ENCODE data around the gene ATG2A.

Gene ATG2A

DNA sequence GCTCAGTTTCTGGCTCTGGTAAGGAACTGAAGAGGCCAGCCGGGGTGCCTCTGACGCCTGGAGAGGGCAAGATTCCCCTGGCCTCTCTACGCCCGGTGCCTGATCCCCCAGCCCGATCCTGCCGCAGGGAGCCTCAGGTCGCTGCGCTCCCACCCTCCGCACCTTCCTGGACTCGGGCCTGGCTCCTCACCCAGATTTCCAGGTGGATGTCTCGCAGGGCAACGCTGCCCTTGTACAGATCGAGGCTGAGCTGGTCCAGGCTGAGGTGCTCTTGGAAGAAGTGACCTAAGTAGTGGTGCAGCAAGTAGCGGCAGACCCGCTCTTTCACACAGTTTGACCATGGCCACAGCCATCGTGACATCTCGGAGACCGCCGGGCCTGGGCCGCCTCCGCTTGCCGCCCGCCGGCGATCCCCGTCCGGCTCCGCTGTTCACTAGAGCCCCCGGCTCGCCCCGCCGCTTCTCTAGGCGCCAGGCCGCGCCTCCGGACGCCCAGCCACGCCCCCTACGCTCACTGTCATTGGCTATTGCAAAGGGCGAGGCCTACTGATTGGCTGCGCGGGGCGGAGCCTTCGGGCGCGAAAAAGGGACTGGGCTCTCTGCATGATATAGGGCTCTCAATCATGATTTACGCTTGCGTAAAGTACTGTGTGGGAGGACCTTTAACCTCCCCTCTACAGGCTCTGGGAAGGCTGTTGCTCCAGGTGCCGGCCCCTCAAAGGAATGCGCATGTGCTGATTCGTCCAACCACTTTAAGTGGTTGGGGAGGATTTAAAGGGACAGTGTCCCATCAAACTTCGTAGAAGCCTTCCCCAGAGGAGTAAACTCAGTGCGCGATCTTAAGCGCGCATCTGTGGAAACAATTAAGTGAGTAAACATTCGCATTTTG, at the start of gene ATG2A:
Gene ATG2A, minus strand, starts transcription at position 435 of the 888 bp plus-strand sequence. Its CDS starts 74 bp downstream, at position 361.
- peak; percentile 98 for DNase-seq (ENCODE audit: low read depth)

DNA sequence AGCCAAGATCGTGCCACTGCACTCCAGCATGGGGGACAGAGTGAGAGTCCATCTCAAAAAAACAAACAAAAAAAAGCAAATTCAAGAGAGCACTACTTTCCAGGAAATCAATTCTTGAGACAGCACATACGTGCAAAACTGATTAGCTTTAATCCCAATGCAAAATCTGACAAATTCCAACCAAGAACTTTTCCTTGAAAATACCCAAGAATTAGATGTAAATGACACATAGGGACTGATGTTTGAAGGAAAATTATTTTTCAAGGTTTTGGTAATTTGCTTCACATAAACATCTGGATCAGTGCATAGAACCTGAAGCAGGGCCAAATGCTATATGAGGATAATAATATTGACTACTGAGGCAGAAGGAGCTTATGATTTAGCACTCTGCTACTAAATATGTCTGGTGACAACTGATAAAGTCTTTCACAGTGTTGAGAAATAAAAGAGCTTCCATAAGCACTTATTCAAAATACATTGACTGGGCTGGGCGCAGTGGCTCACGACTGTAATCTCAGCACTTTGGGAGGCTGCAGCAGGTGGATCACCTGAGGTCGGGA, 46.1 kb upstream of the ATG2A start:
- no peak for DNase-seq (ENCODE audit: low read depth)

DNA sequence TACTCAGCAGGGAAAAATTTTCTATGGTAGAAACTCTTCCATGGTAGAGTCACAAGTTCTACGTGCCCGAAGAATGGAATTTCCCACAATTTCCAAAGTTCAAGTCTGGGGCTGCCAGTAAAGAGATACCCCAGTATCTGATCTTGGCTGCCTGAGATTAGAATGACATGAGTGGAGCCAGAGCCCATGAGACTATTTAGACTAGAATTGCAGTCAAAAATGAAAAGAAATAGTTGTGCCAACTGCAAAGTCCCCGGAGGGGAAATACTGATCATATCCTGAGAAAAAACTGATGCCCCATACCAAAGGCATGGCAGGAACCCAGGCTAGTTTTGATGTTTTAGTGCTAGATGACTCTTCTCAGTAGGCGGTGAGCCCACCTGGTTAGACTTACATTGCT, 43.7 kb upstream of the ATG2A start:
- DNase-seq (ENCODE audit: low read depth), result no peak

DNA sequence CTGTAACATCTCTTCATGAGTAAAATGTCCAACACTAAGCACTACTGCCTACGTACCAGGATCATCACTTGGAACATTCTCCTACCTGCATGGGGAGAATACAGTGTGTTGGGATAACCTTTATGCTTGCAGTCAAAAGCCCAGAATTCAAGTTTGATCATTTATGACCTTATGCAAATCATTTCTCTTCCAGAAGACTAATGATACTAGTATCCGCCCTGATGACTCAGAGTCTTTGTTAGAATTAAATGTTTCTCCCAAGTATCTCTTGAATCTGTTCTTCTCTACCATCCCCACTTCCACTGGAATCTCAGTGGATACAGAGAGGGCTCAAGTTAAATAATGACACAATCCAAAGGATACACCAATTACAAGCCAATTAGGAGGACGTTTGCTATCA, 42.5 kb upstream of the ATG2A start:
- no peak for DNase-seq (ENCODE audit: low read depth)

DNA sequence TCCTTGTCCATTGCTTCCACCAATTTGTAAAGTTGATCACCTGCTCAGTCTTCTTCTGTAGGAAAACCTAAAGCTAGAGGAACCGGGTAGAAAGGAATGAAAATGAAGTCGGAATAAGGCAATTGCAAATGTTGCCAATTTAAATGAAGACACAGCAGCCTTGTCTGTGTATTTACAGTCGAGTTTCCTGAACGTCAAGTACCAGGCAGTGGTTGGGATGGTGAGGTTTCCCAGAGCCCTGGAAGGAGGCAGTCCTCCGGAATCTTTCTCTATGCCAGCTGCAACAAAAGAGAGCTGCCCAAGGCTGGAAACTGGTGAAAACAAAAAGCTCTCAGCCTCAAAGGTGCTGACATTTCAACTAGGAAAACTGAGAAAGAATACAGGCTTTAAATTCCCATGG, 37.2 kb upstream of the ATG2A start:
- no peak for DNase-seq (ENCODE audit: low read depth)

DNA sequence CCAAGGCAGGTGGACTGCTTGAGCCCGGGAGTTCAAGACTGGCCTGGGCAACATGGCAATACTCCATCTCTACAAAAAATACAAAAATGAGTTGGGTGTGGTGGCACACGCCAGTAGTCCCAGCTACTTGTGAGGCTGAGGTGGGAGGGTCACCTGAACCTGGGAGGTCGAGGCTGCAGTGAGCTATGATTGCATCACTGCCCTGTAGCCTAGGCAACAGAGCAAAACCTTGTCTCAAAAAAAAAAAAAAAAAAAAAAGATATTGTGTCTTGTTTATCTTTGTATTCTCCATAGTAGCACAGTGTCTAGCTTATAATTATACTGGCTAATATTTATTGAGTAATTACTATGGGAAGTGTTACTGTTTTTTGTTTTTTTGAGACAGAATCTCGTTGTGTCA, 34.5 kb upstream of the ATG2A start:
- DNase-seq (ENCODE audit: low read depth), result no peak

DNA sequence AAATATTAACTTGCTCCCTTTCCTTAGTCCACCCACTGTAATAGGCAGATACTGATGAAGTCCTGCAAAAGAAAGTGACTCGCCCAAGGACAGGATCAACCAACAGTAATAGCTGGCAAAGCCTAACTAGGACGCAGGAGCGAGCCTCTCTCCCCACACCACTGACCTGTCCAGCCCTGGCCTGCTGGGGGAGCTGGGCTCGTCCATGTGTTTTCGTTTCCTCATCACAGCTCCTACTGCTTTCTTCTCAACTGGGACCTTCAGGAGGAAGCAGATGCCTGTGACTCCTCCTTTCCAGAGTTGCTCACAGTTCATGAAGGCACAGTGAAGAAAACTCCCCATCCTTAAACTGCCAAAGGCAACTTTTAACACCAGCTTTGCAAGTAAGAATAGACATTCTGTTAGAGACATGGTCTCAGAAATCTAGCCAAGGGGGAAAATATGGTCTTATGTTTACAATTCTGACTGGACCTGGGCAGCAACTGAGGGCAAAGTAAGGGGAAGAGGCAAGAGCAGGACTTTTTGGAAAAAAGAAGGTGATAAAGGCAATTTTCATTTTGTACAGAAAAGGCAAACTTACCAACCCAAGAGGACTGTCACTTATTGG, 30.3 kb upstream of the ATG2A start:
- DNase-seq (ENCODE audit: low read depth), result no peak

DNA sequence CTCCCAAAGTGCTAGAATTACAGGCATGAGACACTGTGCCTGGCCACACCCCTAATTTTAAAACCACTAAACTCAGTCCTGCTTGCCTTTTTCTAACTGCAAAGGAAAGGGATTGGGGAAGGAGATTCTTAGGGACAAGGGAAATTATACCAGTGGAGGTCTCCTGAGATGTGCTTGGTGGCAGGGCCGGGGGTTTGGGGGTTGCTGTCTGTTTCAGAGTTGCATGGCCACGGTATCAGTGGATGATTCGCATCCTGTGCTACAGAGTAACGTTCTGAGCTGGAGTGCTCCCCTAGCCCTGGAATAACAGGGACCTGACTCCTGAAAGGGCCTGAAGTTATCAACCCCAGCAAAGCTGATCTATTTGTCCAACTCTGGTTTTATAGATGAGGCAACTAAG, 19.5 kb upstream of the ATG2A start:
- DNase-seq (ENCODE audit: low read depth), result no peak

DNA sequence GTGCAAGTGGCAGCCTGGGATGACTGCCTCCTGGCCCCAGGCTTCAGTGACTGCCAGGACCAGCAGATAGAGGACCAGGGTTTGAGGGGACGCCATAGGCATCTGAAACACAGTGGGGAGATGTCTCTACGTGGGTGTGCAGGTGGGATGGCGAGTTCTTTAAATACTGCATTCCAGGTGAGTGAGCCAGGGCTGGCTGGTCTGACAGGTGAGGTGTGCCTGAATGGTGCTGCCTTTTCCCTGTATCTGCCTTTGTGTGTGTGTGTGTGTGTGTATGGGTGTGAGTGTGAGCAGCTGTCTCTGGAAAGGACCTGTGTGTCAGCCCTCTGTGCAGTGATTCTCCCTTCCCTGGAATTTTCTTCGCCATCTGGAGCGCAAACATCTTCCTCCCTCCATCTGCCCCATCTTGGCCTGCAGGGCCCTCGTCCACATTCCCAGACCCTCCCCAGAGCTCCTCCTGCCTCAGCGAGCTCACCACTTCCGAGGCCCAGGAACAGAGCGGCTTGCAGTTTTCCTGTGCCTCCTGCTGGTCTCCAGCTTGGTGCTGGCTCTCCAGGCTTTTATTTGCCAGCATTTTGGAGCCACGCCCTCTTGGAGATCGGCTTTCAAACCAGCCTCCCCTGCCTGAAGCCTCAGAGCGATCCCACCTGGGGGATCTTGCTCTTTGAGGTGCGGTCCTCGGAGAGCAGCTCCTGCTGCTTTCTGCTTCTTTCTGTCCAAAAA, 18.5 kb upstream of the ATG2A start, which contains the start of gene GPHA2:
Gene GPHA2, minus strand, starts transcription at position 535 of the 723 bp plus-strand sequence. Its CDS starts 433 bp downstream, at position 102.
- DNase-seq (ENCODE audit: low read depth), result no peak

DNA sequence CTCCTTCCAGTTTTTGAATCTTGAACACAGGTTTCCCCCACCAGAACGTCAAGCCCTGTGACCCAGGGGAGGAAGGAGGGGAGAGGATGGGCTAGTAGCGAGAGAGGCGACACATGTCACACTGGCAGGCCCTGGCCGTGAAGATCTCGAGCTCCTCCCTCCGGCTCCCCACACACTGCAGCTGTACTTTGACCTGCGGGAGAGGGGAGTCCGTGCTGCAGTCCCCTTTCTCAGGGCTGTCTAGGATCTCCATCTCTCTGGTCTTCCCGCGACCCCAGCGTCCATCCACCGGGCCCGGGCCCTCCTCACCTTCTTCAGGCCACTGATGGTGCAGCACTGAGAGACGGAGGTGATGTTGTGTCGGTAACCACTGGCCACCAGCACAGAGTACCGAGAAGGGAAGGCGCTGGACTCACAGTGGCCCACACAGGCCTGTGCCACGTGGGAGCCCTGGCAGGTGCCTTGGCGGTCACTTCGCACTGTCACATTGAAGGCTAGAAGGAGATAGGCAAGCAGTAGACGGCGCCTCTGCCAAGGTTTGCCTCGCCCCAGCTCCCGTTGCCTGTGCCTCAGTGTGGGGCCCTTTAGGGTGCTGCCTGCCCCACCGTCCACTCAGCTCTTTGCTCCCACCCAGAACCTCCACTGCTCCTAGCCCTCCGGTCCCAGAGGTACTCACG, 17.8 kb upstream of the ATG2A start:
- no peak for DNase-seq (ENCODE audit: low read depth)

DNA sequence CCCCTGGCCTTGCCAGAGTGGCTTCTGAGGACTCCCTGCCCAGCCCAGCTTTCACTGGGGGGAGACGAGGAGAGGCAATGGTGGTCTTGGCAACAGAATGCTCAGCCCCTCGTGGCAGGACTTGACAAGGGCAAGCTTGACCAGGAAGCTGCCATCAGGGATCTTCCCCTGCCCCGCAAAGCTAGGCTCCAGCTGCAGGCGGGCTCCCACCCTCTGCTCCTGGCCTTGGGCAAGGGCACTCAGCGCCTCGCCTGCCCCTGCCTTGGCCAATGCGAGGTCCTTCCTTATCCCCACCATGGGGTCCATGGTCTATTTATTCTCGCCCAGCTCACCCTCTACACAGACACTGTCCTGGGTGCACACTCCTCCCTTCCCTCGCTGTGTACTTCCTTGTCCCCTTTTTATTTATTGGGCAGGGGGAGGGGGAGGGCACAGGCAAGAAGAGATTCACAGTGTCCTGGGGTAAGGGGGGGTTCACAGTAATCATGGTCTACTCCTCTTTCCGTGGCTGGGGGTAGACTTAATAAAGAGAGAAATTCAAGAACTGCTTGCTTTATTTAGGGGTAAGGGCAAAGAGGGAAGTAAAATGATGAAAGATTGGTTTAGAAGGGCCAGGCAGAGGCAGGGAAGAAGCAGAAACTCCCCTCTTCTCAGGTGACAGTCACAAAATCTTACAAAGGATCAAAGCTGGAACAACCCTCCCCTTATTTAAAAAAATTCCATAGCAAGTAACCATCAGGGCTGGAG, 17.1 kb upstream of the ATG2A start:
- no peak for DNase-seq (ENCODE audit: low read depth)

DNA sequence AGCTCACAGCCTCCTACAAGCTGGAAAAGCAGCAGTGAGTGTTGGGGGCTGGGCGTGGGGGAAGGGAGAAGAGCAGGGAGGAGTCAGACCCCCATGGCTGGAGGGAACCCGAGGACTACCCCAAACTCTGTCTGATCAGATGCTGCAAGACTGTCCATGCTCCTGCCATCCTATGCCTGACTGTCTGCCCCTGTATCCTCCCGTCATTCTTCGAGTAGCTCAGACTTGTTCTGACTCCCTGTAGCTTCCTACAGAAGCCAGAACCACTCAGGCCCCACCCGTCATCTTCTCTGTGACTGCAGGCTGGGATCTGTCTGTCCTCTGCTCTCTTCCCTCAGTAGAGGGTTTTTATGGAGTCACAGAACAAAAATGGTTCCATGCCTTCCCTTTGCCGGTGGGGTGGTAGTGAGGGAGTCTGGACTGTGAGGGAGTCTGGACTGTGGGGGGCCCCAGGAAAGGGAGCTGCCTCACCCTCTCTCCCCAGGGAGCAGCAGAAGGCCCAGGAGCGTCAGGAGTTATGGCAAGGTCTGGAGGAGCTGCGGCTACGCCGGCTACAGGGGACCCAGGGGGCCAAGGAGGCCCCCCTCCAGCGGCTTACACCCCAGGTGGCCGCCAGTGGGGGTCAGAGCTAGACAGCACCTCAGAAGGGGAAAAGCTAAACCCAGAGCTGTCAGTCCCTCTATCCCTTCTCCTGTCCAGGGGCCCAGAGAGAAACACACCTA, 16.4 kb upstream of the ATG2A start:
- no peak for DNase-seq (ENCODE audit: low read depth)

DNA sequence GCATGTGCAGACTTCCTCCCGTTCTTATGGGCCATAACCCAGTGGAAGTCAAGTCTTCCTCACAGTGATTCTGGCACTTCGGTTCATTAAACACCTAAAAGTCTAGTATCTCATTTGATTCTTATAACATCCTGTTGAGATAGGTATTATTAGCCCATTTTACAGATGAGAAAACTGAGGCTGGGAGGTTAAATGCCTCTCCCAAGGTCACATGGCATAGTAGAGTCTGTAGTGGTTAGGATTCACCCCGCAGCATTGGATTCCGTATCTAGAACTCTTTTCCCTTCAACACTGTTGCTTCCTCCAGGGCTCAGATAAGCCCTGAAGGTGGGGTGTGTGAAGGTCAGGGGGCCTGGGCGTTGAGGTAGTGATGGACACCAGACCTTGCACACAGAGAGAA, 15.3 kb upstream of the ATG2A start:
- no peak for DNase-seq (ENCODE audit: low read depth)

DNA sequence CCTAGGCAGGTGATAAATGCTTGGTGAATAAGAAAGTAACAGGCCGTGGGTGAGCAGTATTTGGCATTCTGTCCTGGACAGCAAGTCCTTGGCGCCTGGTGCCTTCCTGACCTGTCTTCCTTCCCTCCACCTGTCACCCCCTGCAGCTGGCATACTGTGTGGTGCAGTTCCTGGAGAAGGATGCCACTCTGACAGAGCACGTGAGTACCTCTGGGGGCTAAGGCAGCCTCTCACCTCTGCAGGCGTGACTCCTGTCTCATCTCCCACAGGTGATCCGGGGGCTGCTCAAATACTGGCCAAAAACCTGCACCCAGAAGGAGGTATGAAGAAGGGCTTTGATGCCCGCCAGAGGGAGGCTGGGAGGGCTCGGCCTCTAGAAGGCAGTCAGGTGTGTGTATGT, 14.3 kb upstream of the ATG2A start:
- no peak for DNase-seq (ENCODE audit: low read depth)

DNA sequence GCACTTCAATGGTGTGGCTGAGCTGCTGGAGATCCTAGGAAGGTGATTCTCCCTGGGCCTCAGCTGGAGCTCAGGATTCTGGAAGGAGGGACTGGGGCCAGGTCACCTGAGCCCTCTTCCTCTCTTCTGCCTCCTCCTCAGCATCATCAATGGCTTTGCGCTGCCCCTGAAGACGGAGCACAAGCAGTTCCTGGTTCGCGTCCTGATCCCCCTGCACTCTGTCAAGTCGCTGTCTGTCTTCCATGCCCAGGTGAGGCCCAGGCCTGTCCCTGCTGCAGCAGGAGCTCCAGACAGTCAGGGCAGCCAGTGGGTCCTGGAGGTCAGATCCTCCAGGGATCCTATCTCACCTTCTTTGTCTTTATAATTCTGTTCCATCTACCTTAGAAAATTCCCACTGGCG, 13.3 kb upstream of the ATG2A start:
- DNase-seq (ENCODE audit: low read depth), result no peak

DNA sequence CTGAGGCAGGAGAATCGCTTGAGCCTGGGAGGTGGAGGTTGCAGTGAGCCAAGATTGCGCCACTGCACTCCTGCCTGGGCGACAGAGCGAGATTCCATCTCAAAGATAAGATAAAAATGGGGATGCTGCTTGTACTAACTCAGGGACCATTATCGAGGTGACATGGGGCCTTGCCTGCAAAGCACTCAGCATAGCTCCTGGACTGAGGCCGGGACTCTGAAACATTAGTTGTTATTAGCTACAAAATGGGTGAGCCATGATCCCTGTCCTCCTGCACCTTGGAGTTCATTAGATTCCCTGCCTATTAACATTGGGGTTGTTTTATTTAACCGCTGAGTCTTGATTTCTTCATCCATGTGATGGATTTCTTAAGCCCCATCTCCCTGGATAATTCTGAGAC, 12.6 kb upstream of the ATG2A start:
- no peak for DNase-seq (ENCODE audit: low read depth)

DNA sequence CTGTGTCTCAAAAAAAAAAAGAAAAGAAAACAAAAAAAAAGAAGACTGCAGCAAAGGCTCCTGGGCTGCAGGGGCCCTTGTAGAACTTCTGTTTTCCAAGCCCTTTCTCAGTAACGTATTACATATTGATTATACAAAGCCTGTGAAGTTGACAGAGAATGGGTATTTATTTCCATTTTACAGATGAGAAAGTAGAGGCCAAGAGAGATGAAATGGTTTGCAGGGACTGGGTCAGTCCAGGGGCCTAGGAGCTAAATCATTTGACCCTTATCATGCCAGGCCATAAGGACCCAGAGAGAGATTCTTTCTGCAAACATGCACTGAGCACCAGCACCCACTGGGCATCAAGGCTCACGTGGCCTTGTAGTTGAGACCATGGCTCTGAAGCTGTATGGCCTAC, 11.9 kb upstream of the ATG2A start:
- DNase-seq (ENCODE audit: low read depth), result no peak

DNA sequence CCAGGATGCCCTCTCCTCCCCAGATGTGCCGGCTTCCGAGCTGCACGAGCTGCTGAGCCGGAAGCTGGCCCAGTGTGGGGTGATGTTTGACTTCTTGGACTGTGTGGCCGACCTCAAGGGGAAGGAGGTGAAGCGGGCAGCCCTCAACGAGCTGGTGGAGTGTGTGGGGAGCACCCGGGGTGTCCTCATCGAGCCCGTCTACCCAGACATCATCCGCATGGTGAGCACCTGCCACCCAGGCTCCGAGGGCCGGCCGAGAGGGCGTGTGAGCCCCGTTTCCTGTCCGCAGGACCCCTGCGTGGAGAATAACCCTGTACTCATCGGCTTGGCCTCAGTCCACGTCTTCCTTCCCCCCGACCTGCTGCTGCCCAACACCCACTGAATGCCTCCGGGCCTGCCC, 9.7 kb upstream of the ATG2A start:
- DNase-seq (ENCODE audit: low read depth), result no peak

DNA sequence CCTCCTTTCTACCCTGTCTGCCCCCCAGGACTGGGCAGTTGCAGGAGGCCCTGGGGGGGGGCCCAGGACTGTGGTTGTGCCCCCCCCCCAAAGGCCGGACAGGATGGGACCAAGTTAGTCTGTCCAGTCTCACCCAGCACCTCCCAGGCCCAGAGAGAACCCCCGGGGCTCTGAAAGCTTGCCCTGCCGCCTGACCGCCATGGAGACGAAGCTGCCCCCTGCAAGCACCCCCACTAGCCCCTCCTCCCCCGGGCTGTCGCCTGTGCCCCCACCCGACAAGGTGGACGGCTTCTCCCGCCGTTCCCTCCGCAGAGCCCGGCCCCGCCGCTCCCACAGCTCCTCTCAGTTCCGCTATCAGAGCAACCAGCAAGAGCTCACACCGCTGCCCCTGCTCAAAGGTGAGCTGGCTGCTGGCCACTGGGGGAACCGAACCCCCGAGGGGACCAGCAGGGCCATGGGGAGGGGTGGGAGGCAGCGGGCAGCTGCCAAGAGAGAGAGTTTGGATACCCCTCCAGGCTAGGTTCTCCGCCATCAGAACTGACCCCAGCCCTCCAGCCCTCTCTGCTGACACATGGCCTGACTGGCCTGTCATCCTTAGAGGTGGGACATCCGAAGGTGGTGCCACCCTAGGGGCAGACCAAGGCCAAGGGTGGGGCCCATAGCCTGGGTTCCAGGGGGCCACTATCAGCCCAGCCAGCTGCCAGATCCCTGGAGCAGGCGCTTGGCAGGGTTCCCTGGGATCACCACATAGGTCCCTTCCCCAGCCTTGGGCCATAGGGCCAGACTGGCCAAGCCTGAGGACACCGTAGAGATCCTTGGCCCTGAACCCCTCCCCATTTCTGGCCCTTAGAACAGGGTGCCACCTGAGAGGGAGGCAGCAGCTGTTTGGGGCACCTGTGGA, 8.8 kb upstream of the ATG2A start:
- DNase-seq (ENCODE audit: low read depth), result no peak

DNA sequence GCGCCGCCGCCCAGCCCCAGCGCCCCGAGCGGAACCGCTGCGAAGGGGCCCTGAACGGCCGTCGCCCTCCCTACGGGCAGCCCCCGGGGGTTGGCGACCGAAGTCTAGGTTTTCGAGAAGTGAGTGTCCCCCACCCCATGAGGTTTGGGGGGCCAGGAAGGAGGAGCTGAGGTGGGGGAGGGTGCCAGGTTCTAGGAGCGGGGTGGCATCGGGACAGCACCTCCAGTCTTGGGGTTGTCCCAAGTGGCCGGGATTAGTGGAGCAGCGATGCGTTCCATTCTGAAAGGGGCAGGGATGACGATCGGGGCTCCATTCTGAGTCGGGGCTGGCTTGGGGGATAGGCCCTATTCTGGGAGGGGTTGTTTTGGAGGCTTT, 7.9 kb upstream of the ATG2A start:
- DNase-seq (ENCODE audit: low read depth), result no peak

All from stimulated activated CD8-positive, alpha-beta memory T cell treated with anti-CD3 and anti-CD28 coated beads, Interleukin-7, amount 100 ng/mL, for 24 hours (primary cell).